Lower leg skin (tissue), 4 donors: ENCODE measurements around the gene HVCN1. TPM values are rescaled to one million over a fixed set of nuclear protein-coding genes. Genes with fewer than 3 reads are reported as not detected.

Source experiments
- DNase-seq, 2 donors: peaks; one replicate each; pipeline ENCODE4 v3.0.0-alpha.2; 2019; ENCODE audit warnings: low spot score in 2 of 2
- H3K4me3 ChIP-seq: fragments of 200-600 bp; sonication (generic); 2 replicates; pipeline ENCODE4 v1.5.1; 2017; ENCODE audit warnings: mild to moderate bottlenecking, low read depth; ENCODE audit not compliant: poor library complexity, severe bottlenecking
- POLR2A ChIP-seq, 2 donors: fragments of 450-650 bp; IDR thresholded peaks; one replicate each; pipeline ENCODE4 v1.6.1; 2016 to 2017; ENCODE audit warnings: antibody characterized with exemption in 2 of 2, mild to moderate bottlenecking in 1 of 2, moderate library complexity in 1 of 2
- whole genome bisulfite sequencing, 2 donors: methylation state at CpG; one replicate each; pipeline ENCODE4 v1.1.5; 2018; 5-methylcytosine and 5-hydroxymethylcytosine counted together
- intact Hi-C: fragments of 100-400 bp; cut with DNase I; formaldehyde crosslinking; loops from one replicate; pipeline ENCODE4 v1.15.0; 2023; ENCODE audit warnings: low total_unique reads
- total RNA-seq, 4 donors: library from RNA; depleted of rRNA; stranded (reverse); fragments of >200 nt; gene quantifications; one replicate each; pipeline ENCODE4 v1.1.0, GENCODE V29; 2016
- TF ChIP-seq, protein P1 (sequence below), 3 donors: fragments of 450-650 bp; IDR thresholded peaks; one replicate each; pipeline ENCODE4 v1.5.1; 2016; ENCODE audit warnings: antibody characterized with exemption in 3 of 3, mild to moderate bottlenecking in 3 of 3, moderate library complexity in 2 of 3

HVCN1 gene
- total RNA-seq, 4 donors from 2014 or later = 2.2 to 3.5 (median 3.3) TPM

- H3K4me3 ChIP-seq = no peak overlapping the region
- no peak for TF ChIP-seq POLR2A (IDR thresholded peaks at IDR 0.05)
- TF ChIP-seq, protein P1, sequence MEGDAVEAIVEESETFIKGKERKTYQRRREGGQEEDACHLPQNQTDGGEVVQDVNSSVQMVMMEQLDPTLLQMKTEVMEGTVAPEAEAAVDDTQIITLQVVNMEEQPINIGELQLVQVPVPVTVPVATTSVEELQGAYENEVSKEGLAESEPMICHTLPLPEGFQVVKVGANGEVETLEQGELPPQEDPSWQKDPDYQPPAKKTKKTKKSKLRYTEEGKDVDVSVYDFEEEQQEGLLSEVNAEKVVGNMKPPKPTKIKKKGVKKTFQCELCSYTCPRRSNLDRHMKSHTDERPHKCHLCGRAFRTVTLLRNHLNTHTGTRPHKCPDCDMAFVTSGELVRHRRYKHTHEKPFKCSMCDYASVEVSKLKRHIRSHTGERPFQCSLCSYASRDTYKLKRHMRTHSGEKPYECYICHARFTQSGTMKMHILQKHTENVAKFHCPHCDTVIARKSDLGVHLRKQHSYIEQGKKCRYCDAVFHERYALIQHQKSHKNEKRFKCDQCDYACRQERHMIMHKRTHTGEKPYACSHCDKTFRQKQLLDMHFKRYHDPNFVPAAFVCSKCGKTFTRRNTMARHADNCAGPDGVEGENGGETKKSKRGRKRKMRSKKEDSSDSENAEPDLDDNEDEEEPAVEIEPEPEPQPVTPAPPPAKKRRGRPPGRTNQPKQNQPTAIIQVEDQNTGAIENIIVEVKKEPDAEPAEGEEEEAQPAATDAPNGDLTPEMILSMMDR (IDR thresholded peaks at IDR 0.05) = no peak
- no peak for DNase-seq
- intact Hi-C loops = no loop called here
- 72 to 81% methylated on average over 11 of the region's 11 CpGs for WGBS, 2 donors
Measured at GRCh38 chr12:110649341-110649847, 39.5 kb downstream of the HVCN1 start.

DNA sequence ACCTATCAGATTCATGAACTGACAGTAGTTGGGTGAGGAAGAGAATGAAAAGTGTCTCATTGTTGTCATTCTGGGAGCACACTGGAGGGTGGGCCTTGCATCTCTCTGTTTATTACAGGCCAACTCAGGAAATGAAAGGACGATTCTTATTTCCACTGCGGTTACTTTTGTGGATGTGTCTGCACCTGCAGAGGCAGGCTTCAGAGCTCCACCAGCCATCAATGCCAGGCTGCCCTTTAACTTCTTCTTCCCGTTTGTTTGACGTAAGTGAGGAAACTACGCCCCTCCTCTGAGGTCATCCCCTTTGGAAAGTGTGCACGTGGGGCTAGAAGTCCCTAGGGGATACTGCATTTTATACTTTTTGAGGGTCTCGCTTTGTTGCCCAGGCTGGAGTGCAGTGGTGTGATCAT, 41.3 kb downstream of the HVCN1 start:
- no peak for DNase-seq
- no peak overlapping the region for H3K4me3 ChIP-seq
- intact Hi-C loops = no loop called here
- no peak for TF ChIP-seq POLR2A (IDR thresholded peaks at IDR 0.05)
- TF ChIP-seq, protein P1 (IDR thresholded peaks at IDR 0.05) = no peak
- 79 to 81% methylated on average over 7 of the region's 7 CpGs for WGBS, 2 donors

DNA sequence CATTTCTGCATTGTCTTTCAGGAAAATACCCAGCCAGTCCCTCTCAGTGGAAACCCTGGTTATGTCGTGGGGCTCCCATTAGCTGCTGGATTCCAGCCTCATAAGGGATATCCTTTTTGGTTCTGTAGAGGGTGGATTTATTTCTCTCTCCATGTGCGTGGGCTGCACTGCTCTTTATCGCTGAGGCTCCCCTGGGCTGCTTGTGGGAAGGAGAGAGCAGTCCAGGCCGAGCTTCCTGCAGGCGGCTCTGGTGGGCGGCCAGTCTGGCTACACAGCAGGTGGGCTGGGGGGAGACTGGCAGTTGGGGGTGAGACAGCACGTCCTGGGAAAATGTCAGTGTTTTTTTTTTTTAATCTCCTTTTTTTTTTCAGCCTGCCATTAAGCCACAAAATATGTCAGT, 47.4 kb downstream of the HVCN1 start:
- no peak overlapping the region for H3K4me3 ChIP-seq
- TF ChIP-seq, protein P1 (IDR thresholded peaks at IDR 0.05) = no peak
- no peak for TF ChIP-seq POLR2A (IDR thresholded peaks at IDR 0.05)
- no peak for DNase-seq
- 63 to 74% methylated on average over 7 of the region's 7 CpGs for WGBS, 2 donors
- intact Hi-C loops = no loop called here

DNA sequence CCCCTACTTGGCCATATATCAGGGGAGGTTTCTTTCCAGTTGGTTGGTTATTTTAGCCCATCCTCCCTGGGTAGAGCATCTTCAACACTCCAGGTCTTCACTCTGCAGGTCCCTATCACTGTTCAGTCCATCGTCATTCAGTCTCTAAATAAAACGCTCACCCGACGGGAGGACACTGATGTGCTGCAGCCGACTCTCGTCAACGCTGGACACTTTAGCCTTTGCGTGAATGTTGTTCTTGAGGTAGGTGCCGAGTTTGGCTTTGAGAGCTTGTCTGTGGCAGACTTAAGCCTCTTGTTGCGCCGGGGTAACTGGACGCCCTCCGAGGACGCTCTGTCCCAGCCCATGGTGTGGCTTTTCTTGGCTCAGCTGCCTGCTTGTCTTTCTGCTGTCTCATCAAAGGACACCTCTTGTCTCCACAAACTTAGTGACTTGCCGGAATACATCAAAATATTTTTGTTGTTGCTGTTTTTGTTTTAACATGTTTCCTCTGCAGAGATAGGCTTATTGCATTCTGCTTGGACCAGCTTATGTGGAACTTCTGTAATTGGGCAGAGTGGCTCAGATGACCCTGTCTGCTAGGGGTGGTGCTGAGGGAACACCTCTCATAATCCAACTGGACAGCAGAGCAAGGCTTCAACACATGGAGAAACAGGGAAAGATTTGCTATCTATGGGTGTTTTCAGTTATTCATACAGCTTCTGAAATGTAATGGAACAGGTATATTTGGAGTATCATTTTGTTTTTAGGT, 48.5 kb downstream of the HVCN1 start:
- TF ChIP-seq, protein P1 (IDR thresholded peaks at IDR 0.05) = no peak
- TF ChIP-seq POLR2A (IDR thresholded peaks at IDR 0.05) = no peak
- no peak overlapping the region for H3K4me3 ChIP-seq
- DNase-seq = no peak
- intact Hi-C loops = no loop called here
- WGBS, 2 donors = 96% methylated on average over 15 of the region's 15 CpGs

DNA sequence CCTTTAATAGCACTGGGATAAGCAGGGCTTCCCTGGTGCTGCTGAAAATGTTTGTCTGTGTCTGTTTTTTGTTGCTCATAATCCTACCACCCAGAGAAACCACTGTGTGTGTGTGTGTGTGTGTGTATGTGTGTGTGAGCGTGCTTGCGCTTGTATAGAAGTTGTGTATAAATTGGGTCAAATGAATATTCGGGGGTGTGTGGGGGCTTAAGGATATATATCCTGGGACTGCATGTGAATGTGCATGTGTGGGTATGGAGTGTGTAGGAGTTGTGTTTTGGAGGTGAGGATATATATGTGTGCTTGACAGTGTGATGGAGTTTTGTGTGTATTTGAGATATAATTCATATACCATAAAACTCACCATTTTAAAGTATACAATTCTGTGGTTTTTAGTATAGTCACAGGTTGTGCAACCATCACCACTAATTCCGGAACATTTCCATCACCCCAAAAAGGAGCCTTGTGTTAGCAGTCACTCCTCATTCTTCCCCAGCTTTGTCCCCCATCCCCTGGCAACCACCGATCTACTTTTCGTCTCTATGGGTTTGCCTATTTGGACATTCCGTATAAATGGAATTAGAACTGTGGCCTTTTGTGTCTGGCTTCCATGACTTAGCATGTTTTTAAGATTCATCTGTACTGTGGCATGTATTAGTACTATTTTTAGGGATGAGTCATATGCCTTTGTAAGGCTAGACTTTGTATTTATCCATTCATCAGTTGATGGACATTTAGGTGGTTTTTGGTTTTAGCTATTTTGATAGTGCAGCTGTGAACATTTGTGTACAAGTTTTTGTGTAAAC, 49.4 kb downstream of the HVCN1 start:
- TF ChIP-seq, protein P1 (IDR thresholded peaks at IDR 0.05) = no peak
- no peak for TF ChIP-seq POLR2A (IDR thresholded peaks at IDR 0.05)
- DNase-seq = no peak
- 82 to 86% methylated on average over 7 of the region's 7 CpGs for WGBS, 2 donors
- intact Hi-C loops = no loop called here
- no peak overlapping the region for H3K4me3 ChIP-seq
